Embryonic facial prominence (tissue), 1 donor: Measurements from ENCODE around the gene ADGRA3.
"Not testable (repeated sequence)": the region's sequence is repeated elsewhere in the genome, so short reads cannot be mapped to it uniquely, and the experiment has no call there.

Experiments used
- DNase-seq: peaks from one replicate; pipeline ENCODE4 v3.0.0-alpha.2; 2016; ENCODE audit errors: extremely low spot score

Gene ADGRA3

DNA sequence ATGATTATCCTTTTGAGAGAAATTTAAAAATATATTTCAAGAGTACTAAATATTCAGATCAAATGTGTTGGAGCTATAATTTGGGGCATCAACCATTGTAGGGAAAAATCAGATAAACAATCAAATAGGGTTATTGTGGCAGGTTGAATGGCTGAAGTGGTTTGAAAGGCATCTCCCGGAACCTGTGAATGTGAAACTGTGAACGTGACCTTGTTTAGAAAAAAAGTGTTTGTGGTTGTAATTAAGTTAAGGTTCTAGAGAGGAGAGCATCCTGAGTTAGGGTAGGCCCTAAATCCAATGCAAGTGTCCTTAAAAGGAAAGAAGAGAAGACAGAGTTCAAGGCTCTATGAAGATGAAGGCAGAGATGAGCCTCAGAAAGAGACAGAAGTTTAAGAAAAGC, 37.4 kb downstream of the ADGRA3 start:
- DNase-seq = no peak

DNA sequence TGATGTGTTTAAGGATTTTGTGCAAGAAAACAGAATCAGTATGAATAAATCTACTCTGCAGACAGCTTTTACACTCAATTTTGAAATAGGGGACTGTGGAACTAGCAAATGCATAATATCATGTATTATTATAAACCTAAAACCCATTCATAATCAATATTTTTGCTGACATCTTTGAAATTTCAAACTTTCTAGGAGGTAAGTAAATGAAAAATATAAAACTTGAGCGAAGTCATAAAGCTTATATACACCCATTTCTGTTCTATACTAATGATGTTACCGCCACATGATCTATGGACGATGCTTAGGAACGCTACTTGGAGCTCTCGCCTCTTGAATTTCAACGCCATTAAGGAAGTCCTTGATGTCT, 38.1 kb downstream of the ADGRA3 start:
- DNase-seq = no peak

DNA sequence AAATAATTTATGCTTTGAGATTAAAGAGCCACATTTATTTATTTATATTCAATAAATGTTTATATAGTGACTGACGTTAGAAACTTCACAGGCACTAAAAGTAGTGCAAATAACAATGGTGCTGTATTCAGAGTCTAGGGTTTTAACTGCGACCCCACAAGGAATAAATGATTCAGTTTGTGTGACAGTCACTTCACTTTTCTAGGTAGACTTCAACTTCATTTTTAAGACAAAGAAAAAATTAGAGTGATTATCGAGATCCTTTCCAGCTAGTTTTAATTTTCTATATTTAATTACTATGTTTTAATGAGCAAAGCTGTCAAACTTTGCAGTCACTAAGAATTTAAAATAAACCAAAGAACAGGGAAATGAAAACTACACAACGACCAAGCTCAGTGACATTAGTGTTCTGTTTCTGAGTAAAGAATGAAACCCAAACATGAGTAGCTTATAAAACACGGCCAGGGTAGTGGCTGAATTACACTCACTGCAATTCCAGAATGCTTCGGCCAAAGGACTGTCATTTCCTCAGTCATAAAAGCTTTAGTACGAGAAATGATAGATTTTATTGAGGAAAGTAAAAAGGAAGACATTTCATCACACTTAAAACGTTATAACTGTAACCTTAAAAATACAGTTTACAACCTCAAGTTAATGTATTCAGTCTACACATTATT, 38.6 kb downstream of the ADGRA3 start:
- no peak for DNase-seq

- no peak for DNase-seq
Observed at GRCh38 chr4:22476011-22476410, 39.9 kb downstream of the ADGRA3 start.

DNA sequence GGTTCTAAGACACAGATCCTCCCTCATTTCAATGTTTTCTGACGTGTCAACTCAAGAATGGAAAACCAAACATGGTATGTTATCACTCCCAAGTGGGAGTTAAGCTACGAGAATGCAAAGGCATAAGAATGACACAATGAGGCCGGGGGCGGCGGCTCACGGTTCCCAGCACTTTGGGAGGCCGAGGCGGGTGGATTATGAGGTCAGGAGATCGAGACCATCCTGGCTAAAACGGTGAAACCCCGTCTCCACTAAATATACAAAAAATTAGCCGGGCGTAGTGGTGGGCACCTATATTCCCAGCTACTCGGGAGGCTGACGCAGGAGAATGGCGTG, 40.6 kb downstream of the ADGRA3 start:
- DNase-seq = not testable (repeated sequence)

GRCh38 chr4:22474636-22475310, 41.1 kb downstream of the ADGRA3 start:
- DNase-seq = no peak

DNA sequence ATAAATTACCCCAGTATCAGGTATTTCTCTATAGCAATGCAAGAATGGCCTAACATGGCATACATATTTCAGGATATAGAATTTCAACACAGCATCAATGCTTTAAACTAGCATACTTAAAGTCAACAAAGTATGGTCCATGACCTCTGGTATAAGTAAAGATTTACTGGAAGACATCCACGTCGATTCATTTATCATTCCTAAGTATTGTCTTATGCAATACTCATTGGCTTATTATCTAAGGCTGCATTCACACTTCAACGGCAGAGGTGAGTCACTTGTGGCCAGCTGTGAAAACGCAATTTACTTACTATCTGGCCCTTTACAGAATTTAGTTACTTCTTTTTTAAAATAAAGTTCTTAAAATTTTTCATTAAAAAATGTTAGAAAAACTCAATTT, 42.6 kb downstream of the ADGRA3 start:
- DNase-seq = no peak

- no peak for DNase-seq
Observed at GRCh38 chr4:22471999-22472461, 43.8 kb downstream of the ADGRA3 start.

DNA sequence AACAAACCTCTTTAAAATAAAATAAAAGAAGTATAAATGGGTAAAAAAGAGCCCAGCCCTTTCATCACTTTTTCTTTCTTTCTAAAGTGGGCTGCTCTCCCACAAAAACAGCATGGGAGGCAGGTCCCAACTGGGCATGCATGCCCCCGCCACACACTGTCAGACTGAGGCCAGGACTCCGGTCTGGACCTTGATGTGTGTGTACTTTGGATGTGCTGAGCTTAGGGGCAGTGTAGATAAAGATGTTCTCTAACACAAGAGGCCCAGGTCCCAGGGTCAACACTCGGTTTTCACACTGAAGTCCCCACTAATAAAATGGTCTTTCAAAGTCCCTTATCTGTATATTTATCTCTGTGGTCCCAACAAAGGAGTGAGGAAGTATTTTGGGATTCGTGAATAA, 44.4 kb downstream of the ADGRA3 start:
- no peak for DNase-seq

DNA sequence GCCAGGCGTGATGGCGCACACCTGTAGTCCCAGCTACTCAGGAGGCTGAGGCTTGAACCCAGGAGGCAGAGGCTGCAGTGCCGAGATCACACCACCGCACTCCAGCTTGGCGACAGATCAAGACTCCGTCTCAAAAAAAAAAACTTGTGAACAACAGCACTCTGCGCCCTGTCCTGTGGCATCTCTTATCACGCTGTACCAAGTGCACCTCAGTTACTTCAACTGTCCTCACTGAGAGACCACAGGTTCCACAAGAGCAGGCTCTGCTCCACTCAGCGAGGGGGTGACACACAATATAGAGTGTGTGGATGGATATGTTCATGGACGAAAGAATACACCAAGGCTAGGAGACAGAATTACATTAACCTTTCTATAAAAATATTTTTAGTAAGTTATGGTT, 49.3 kb downstream of the ADGRA3 start:
- DNase-seq = no peak

DNA sequence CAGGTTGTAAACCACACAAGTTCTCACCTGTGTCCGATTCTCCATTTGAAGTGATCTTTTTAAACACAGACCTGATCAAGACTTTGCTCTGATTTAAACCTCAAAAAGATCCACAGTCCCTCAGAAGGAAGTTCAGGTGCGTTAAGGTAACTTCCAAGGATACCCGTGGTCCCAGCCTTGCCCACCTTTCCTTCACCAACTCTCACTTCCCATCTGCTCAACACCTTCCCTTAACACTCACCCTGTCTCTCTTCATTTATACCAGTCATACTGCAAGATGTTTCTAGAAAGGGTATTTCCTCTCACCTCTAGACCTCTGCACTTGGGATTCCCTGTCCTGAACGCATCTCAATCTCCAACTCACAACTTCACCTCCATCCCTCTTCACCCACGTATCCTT, 49.9 kb downstream of the ADGRA3 start:
- no peak for DNase-seq

GRCh38 chr4:22465349-22465748, 50.5 kb downstream of the ADGRA3 start:
- DNase-seq = no peak

- DNase-seq = no peak
Observed at GRCh38 chr4:22463179-22463578, 52.7 kb downstream of the ADGRA3 start.

GRCh38 chr4:22462688-22463087, 53.2 kb downstream of the ADGRA3 start:
- no peak for DNase-seq

- no peak for DNase-seq
Observed at GRCh38 chr4:22460266-22460665, 55.6 kb downstream of the ADGRA3 start.

DNA sequence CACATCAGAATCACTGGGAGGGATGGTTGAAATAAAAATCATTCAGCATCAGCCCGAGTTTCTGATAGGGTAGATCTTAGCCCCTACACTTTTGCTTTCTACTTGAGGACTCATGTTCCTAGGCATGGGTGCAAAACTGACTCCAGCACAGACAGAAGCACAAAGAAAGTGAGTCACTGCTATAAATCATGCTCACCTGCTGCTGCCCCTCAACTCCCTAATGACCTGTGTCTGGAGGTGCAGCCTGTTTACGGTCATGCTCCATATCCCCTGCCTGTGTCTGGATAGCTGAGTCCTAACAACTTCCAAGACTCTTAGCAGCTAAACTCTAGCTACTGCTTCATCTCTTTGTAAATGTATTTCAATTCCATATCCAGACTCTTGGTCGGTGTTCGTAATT, 57.8 kb downstream of the ADGRA3 start:
- no peak for DNase-seq

GRCh38 chr4:22457348-22457747, 58.5 kb downstream of the ADGRA3 start:
- no peak for DNase-seq

- DNase-seq = no peak
Observed at GRCh38 chr4:22456291-22456690, 59.6 kb downstream of the ADGRA3 start.

DNA sequence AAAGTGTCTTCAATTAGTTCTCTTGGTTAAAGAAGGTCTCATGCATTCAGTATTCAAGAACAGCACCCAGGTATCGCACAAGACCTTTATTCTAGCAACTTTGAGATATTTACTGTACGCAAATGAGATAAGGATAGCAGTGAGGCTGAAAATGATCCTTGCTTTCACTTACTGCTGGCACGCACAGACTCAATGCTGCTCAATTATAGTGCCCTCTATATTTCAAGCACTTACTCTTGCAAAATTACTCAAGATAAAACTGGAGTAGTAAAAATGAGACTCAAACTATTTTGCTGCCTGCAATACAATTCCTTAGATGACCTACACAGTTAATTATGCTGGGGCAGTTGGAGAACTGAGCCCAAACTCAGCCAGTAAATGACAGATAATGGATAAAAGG, 60.9 kb downstream of the ADGRA3 start:
- DNase-seq = no peak

DNA sequence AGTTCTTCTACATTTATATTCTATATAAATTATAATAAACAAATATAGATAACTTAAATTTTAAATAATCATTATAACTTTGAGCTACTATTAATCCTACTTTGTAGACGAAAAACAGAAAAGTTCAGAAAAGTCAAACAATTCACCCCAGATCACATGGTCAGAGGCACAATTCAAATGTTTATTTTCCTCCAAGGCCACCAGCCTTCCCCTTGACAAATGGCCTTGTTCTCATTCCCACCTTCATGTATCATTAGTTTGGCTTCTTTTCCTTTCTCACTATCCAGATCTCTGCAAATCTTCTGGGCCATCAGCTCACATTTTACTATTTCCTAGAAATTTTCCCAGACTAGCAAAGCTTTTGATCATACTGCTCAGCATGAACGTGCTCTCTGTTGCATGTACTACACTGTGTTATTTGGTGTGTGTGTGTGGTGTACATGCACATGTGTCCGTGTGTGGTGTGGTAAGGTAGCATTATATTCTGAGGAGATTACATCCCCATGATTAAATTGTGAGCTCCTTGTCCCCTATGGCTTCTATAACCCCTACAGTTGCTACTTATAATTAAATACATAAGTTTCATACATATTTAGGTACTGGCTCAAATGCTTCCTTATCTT, 61.5 kb downstream of the ADGRA3 start:
- no peak for DNase-seq

DNA sequence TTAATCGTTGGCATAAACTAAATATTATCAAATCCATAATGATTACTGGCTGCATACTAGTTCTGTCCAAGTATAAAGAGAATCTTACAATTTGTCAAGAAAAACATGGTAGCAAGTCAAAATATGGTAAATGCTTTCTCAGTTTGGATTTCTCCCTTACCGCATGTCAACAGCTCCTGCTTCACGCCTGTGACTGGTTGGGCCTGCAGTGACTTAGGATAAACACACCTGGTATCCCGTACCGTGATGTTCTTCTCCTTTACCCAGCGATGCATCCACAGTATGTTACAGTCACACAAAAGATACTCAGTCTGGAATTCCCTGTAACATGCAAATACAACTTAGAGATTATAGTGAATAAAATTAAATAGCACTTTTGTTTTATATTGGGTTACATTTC, 71.1 kb downstream of the ADGRA3 start:
- DNase-seq = no peak

DNA sequence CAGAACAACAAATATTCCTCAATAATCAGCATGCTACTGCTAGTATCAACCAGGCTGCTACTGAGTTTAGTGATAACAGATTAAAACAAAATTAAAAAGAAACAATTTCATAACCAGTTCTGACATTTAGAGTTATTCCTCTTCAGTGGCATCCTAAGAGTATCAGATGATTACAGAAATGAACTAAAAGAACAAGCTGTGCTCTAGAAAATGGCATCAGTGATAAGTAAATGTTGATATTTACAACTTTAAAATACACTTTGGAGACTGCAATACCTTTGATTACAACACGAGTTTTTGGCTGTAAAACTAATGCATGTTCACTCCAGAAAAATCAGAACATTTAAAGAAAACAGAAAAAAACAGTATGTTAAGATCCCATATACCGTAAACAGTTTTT, 72.9 kb downstream of the ADGRA3 start:
- DNase-seq = no peak

DNA sequence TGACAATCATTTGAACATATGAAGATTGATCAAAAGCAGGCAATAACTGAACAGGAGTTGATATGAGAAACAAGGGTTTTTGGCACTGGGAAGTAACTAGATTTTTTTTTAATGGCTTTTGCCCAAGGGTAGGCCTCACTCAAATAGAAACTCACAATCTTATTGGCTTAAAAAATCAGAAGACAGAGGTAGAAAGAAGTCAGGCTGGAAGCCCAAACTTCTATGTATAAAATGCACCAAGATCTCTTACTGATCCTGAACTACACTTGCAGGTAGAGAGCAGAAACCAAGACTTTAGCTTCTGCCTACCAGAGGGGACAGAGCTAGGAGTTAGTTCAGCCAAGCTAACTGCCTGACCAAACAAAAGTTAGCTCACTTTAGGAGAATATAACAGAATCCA, 74.9 kb downstream of the ADGRA3 start:
- no peak for DNase-seq
